ENCODE results near the gene CDHR3.

The CDHR3 gene

GRCh38 chr7:106023369-106024322 is 60.6 kb downstream of the CDHR3 start:
- no peak for FAIRE-seq

DNA sequence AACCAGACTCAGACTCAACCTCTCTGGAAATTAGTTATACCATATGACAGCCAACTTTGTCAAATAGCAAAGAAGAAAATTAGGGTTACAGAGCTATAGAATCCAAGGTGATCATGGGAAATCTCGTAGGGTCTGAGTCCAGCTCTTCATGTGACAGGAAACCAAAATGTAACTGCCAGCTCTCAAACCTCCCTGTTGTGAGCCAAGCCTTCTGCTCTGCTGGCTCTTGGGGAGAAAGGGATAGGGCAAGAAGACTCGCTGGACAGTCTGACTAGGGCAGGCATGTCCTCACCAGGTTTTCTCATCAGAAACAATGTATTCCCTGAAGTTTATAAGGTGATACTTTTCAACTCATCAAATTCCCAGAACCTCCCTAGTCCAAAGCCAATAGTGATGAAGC is 63.0 kb downstream of the CDHR3 start:
- DNase-seq (ENCODE audit: low spot score) (no peak), FAIRE-seq (no peak)

More at GRCh38 chr7:106023369-106024322, 60.6 kb downstream of the CDHR3 start:
- no peak for DNase-seq (ENCODE audit: low spot score)

DNA sequence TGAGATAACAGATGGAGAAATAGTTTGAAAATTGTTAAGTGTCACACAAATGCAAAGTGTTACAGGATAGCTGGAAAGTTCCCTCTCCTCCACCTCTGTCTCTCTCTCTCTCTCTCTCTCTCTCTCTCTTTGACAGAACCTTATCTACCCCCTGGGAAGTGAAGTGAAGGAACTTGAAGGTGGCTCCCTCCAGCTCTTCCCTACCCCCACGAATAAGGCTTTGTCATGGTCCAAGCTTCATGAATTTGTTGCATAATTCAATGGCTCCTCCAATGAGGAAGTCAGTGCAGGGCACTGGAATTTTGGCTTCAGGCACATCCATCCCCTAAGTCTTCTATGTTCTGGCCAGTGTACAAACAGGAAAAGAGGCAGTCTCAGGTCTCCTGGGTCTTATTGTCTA is 66.4 kb downstream of the CDHR3 start:
- DNase-seq (ENCODE audit: low spot score), result no peak
- FAIRE-seq, result no peak

GRCh38 chr7:106029941-106030340 is 66.9 kb downstream of the CDHR3 start:
- no peak for FAIRE-seq

DNA sequence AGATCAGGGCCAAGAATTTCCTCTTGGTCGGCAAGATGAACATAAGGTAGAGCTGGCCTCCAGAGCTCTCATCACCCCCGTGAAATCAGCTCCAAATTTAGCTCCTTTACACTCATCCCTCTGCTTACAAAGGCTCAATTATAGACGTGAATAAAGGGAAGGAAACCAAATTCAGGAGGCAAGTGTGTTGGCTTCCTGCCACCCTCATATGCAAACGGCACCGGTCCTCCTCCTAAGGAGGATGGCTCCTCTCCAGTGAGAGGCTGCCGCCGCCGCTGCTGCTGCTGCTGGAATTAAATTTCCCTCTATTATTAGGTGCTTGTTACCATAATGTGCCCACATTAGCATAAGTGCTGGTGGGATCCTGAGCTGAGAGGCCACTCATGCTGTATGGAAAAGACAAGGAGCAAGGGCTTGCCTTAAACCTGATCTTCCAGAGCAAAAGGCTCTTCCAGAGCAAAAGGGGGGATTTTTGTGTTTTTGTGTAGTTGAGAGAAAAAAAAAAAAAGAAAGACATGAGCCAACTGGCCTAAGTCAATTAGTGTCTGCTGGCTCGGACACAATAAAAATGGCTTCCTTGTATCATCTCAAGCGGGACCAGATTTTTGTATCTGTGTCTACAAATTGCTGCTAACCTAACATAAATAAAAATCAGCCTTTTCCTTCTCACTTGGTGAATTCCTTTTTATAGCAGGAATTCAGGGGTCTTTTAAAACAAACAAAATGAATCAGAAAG is 68.4 kb downstream of the CDHR3 start:
- no peak for FAIRE-seq
- DNase-seq (ENCODE audit: low spot score), result no peak

More at GRCh38 chr7:106029941-106030340, 66.9 kb downstream of the CDHR3 start:
- DNase-seq (ENCODE audit: low spot score), result no peak

- no peak for FAIRE-seq
- no peak for DNase-seq (ENCODE audit: low spot score)
These were observed 69.2 kb downstream of the CDHR3 start for GRCh38 chr7:106032295-106032694.

DNA sequence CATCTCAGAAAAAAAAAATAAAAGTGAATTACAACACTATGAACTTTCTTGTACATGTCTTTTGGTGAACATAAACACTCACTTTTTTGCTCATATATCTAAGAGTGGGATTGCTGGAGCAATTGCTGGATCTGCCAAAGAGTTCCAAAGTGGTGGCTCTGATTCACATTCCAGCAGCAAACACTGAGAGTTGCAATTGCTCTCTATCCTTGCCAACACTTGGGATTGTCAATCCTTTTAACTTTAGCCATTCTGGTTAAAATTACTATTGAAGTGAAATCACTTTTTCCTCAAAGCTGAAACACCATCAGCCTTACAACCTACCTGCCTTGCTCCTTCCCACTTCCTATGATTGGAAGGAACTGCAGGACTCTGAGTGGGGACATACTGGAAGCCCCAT is 70.7 kb downstream of the CDHR3 start:
- DNase-seq (ENCODE audit: low spot score) (no peak), FAIRE-seq (no peak)

GRCh38 chr7:106034383-106034782 is 71.3 kb downstream of the CDHR3 start:
- no peak for FAIRE-seq
- no peak for DNase-seq (ENCODE audit: low spot score)

DNA sequence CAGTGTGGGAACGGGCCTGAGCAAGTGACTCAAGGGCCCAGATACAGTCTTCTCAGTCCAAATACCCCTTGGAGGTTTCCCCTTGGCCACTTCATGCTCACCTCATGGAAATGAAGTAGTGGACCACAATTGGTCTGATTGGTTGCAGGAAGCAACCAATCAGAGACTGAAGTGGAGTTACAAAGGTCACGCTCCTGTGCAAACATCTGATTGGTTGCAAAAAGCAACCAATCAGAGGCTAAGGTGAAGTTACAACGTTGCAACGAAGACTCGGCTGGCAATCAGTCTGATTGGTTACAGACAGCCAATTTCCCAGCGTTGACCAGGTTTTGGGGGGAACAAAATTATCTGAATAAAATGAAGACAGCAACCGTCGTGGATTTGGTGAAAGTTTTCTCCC is 72.5 kb downstream of the CDHR3 start:
- DNase-seq (ENCODE audit: low spot score) (no peak), FAIRE-seq (no peak)

GRCh38 chr7:106036004-106036403 is 72.9 kb downstream of the CDHR3 start:
- DNase-seq (ENCODE audit: low spot score), result no peak
- FAIRE-seq, result no peak

- no peak for FAIRE-seq
- DNase-seq (ENCODE audit: low spot score), result no peak
These were observed 74.6 kb downstream of the CDHR3 start for GRCh38 chr7:106037489-106038176.

GRCh38 chr7:106038289-106038688 is 75.2 kb downstream of the CDHR3 start:
- FAIRE-seq, result no peak
- DNase-seq (ENCODE audit: low spot score), result no peak

GRCh38 chr7:106038916-106039315 is 75.9 kb downstream of the CDHR3 start:
- no peak for DNase-seq (ENCODE audit: low spot score)
- FAIRE-seq, result no peak

DNA sequence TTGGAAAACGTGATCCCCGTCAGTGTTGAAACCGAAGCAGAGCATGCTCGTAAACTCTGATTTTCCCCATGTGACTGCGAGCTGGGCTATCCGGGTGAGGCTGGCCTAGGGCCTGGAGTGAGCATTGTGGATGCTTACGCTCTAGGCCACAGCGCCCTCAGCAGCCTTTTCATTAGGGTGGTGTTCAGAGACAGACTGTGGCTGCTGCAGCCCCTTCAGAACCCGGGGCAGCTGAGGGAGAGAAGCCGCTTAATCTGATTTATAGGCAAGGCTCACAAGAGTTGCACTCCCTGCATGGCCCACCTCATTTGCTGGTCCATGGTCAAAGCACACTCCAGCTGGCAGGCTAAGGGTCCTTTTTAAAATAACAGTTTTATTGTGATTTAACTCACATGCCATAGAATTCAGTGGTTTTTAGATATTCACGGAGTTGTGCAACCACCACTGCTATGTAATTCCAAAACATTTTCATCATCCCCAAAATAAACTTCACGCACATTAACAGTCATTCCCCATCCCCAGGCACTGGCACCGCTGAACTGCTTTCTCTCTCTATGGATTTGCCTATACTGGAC is 76.5 kb downstream of the CDHR3 start:
- no peak for DNase-seq (ENCODE audit: low spot score)
- no peak for FAIRE-seq

- peak; percentile 32 for DNase-seq (ENCODE audit: low spot score)
- FAIRE-seq, result no peak
These were observed 78.2 kb downstream of the CDHR3 start for GRCh38 chr7:106041140-106041717.

DNA sequence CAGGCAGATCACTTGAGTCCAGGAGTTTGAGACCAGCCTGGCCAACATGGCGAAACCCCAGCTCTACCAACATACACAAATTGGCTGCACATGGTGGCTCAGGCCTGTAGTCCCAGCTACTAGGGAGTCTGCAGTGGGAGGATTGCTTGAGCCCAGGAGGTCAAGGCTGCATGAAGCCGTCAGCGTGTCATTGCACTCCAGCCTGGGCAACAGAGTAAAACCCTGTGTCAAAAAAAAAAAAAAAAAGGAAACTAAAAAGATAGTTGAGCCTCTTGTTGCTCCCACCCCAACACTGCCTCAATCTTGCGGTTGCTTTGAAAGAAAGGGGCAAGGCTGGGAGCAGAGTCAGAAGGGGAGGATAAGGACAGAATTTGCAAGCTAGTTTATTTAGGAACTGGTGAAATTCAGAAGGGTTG is 79.1 kb downstream of the CDHR3 start:
- DNase-seq (ENCODE audit: low spot score), result no peak
- FAIRE-seq, result no peak

- no peak for FAIRE-seq
These were observed 82.1 kb downstream of the CDHR3 start for GRCh38 chr7:106045139-106045538.

DNA sequence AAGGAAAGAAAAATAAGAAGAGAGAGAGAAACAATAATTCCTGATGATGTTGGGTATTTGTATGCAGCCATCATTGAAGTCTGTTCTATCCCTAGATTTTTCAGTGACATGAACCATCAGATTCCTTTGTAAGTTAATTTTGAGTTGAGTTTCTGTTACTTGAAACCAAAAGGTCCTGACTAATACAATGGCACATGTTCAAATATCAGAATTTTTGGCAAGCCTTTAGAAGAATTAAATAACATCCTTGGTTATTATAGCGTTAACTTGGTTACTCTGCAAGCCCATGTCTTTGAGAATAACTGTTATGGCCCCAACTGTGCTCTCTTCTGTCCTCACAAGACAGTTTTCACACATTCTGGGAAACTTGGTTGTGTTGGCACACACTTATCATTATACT is 82.5 kb downstream of the CDHR3 start:
- DNase-seq (ENCODE audit: low spot score), result no peak
- no peak for FAIRE-seq

More at GRCh38 chr7:106045139-106045538, 82.1 kb downstream of the CDHR3 start:
- no peak for DNase-seq (ENCODE audit: low spot score)

DNA sequence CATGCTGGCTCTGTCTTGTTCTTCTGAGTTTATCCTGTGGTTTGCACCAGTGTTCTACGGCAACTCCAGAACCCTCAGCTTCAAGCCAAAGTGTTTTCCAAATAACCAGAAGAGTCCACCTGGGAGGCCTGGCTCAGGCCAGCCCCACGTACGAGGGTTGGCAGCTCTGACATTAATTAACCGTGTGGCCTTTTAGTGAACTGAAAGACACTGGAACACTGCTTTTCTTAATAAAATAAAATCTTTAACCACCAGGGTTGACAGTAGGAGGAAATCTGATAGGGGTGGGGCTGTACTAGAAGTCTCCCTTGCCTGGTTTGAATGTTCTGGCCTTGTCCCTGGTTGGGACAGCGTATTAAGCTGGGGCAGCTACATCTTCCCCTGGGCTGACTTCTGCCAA is 84.1 kb downstream of the CDHR3 start:
- DNase-seq (ENCODE audit: low spot score), result no peak
- FAIRE-seq, result no peak

DNA sequence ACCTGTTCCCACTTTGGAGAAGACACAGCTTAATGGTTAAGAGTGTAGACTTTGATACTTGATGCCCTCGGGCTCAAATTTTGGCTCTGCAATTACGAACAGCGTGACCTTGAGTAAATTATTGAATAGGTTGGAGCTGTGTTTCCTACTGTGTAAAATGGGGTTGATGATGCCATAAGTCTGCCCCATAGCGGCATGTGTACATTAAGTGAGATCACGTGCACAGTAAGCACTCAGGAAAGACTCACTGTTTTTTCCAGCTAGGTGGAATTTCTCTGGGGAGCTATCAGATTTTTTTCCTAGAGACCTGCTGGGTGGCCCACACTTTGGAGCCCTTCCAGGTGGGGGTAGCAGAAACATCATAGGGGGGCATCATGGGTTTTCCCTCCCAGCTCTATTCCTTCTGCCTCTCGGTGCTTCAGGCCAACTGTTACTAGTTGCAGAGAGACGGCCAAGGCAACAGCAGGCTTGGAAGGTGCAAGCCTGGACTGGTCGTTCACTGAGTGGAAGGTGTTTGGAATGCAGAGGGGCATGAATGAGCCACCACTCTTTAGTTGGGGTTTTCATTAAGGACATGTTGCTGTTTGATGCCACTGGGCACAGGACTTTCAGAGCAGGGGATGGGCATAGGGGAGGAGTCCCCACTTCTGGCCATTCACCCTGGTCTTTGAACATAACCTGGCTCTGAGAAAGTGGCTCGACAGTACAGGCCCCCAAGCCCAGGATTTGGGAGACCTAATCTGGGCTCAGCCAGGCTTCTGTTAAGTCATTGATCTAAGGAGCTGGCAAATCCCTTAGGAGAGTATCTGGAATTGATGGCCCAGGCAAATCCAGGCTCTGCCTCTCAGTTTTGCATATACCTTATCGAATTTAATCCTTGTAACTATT is 85.0 kb downstream of the CDHR3 start:
- DNase-seq (ENCODE audit: low spot score) (no peak), FAIRE-seq (no peak)
